IMR-90 (cell line): ENCODE results near the gene ABHD2. TPM values are rescaled to one million over a fixed set of nuclear protein-coding genes. Genes with fewer than 3 reads are reported as not detected.

Experiments used
- ATAC-seq: fragments of 200-7000 bp; cut with Tn5 transposase; 2 replicates; pipeline ENCODE4 v1.9.1; 2020; ENCODE audit warnings: low read depth, mild to moderate bottlenecking, moderate library complexity
- BruUV-seq: library from RNA; stranded (reverse); fragments of 400-500 nt; replicated peaks from 2 replicates; lab custom pipeline; 2021; lab: Mats Ljungman, UMichigan
- CTCF ChIA-PET: fragments of 300-600 bp; formaldehyde crosslinking; extraction: SDS; loops from one replicate; lab custom pipeline; 2021; ENCODE audit warnings: antibody characterized with exemption; lab: Yijun Ruan, JAX
- POLR2A ChIA-PET: fragments of 300-600 bp; sonication (Branson Sonifier 250); formaldehyde crosslinking; loops from one replicate; lab custom pipeline; 2022; ENCODE audit warnings: antibody characterized with exemption; ENCODE audit not compliant: unreplicated experiment; lab: Charles Lee
- DNase-seq: peaks from one replicate; pipeline ENCODE4 v3.0.0; 2013
- H2AFZ ChIP-seq: replicated peaks from 2 replicates; pipeline ENCODE3; 2013; ENCODE audit warnings: low read length, mild to moderate bottlenecking; ENCODE audit not compliant: poor library complexity
- H2AK5ac ChIP-seq: 2 replicates; pipeline ENCODE4 v1.6.1; 2013; ENCODE audit warnings: low read depth, low read length, inconsistent platforms
- H2AK9ac ChIP-seq: replicated peaks from 2 replicates; pipeline ENCODE3; 2013; ENCODE audit warnings: mild to moderate bottlenecking, low read depth, low read length, moderate library complexity; ENCODE audit not compliant: poor library complexity
- H2BK120ac ChIP-seq: 2 replicates; pipeline ENCODE4 v1.6.1; 2013; ENCODE audit warnings: low read depth, low read length, inconsistent platforms
- H2BK15ac ChIP-seq: 3 replicates; pipeline ENCODE4 v1.6.1; 2013; ENCODE audit warnings: low read depth, low read length, inconsistent platforms
- H2BK20ac ChIP-seq: 2 replicates; pipeline ENCODE4 v1.6.1; 2013; ENCODE audit warnings: low read depth, mild to moderate bottlenecking, inconsistent platforms, low read length, moderate library complexity
- H2BK5ac ChIP-seq: 2 replicates; pipeline ENCODE4 v1.6.1; 2013; ENCODE audit warnings: mild to moderate bottlenecking, low read depth, low read length, inconsistent platforms; ENCODE audit not compliant: poor library complexity, severe bottlenecking
- H3K14ac ChIP-seq: replicated peaks from 2 replicates; pipeline ENCODE4 v1.6.1; 2013; ENCODE audit warnings: low read depth, low read length, inconsistent platforms
- H3K18ac ChIP-seq: 2 replicates; pipeline ENCODE4 v1.6.1; 2013; ENCODE audit warnings: low read depth, low read length, control low read depth
- H3K23ac ChIP-seq: 2 replicates; pipeline ENCODE4 v1.6.1; 2013; ENCODE audit warnings: low read depth, low read length, inconsistent platforms
- H3K27ac ChIP-seq: 2 replicates; pipeline ENCODE4 v1.5.1; 2013; ENCODE audit warnings: mild to moderate bottlenecking, control low read depth, low read length; ENCODE audit not compliant: insufficient read depth
- H3K27me3 ChIP-seq: 2 replicates; pipeline ENCODE4 v1.6.1; 2013; ENCODE audit warnings: low read length; ENCODE audit not compliant: control insufficient read depth, insufficient read depth
- H3K36me3 ChIP-seq: 2 replicates; pipeline ENCODE4 v1.6.1; 2013; ENCODE audit warnings: low read length, mixed read lengths; ENCODE audit not compliant: control insufficient read depth, insufficient read depth
- H3K4ac ChIP-seq: 2 replicates; pipeline ENCODE4 v1.6.1; 2013; ENCODE audit warnings: low read depth, low read length, inconsistent platforms
- H3K4me1 ChIP-seq: 2 replicates; pipeline ENCODE4 v1.6.1; 2013; ENCODE audit warnings: low read length, mixed read lengths; ENCODE audit not compliant: control insufficient read depth, insufficient read depth
- H3K4me2 ChIP-seq: 2 replicates; pipeline ENCODE4 v1.6.1; 2013; ENCODE audit warnings: low read depth, mild to moderate bottlenecking, control low read depth, low read length, moderate library complexity
- H3K4me3 ChIP-seq: 2 replicates; pipeline ENCODE4 v1.5.1; 2013; ENCODE audit warnings: low read depth, mild to moderate bottlenecking, control low read depth, low read length, moderate library complexity; ENCODE audit not compliant: insufficient read depth
- H3K56ac ChIP-seq: 2 replicates; pipeline ENCODE4 v1.6.1; 2013; ENCODE audit warnings: low read length, inconsistent platforms; ENCODE audit not compliant: insufficient read depth; ENCODE audit errors: extremely low read depth
- H3K79me1 ChIP-seq, 2 experiments: 2 replicates each; pipeline ENCODE4 v1.6.1; 2013; ENCODE audit warnings: low read length in 2 of 2, inconsistent platforms in 1 of 2, low read depth in 1 of 2
- H3K9ac ChIP-seq: 2 replicates; pipeline ENCODE4 v1.6.1; 2013; ENCODE audit warnings: low read depth, low read length, control low read depth
- H3K9me1 ChIP-seq: 2 replicates; pipeline ENCODE4 v1.6.1; 2013; ENCODE audit warnings: low read length, inconsistent platforms; ENCODE audit not compliant: insufficient read depth
- H3K9me3 ChIP-seq: 2 replicates; pipeline ENCODE4 v1.6.1; 2013; ENCODE audit warnings: low read length; ENCODE audit not compliant: control insufficient read depth, insufficient read depth
- H4K20me1 ChIP-seq: 2 replicates; pipeline ENCODE4 v1.6.1; 2013; ENCODE audit warnings: low read length, inconsistent platforms; ENCODE audit not compliant: insufficient read depth
- H4K5ac ChIP-seq: 2 replicates; pipeline ENCODE4 v1.6.1; 2013; ENCODE audit warnings: mild to moderate bottlenecking, low read depth, low read length, control low read depth
- H4K8ac ChIP-seq, 2 experiments: 2 replicates each; pipeline ENCODE4 v1.6.1; 2013; ENCODE audit warnings: low read depth in 2 of 2, low read length in 2 of 2, control low read depth in 1 of 2, inconsistent platforms in 1 of 2
- H4K91ac ChIP-seq: 2 replicates; pipeline ENCODE4 v1.6.1; 2013; ENCODE audit warnings: low read depth, low read length, inconsistent platforms; ENCODE audit not compliant: insufficient read depth
- BHLHE40 ChIP-seq: fragments of 150-350 bp; IDR thresholded peaks from 2 replicates; pipeline ENCODE4 v1.6.1; 2016; ENCODE audit warnings: mild to moderate bottlenecking, low read depth, low read length
- CEBPB ChIP-seq: IDR thresholded peaks from 2 replicates; pipeline ENCODE4 v1.6.1; 2012; ENCODE audit warnings: low read depth, low read length, improper control_type of control experiment
- MAFK ChIP-seq: IDR thresholded peaks from 2 replicates; pipeline ENCODE4 v1.6.1; 2012; ENCODE audit warnings: low read depth, low read length, improper control_type of control experiment
- MXI1 ChIP-seq: IDR thresholded peaks from 2 replicates; pipeline ENCODE4 v1.6.1; 2012; ENCODE audit warnings: low read depth, mild to moderate bottlenecking, low read length, moderate library complexity, borderline replicate concordance
- NFE2L2 ChIP-seq: fragments of 150-350 bp; IDR thresholded peaks from 2 replicates; pipeline ENCODE4 v1.6.1; 2016; ENCODE audit warnings: low read depth, mild to moderate bottlenecking, low read length
- POLR2A ChIP-seq: IDR thresholded peaks from 2 replicates; pipeline ENCODE4 v1.6.1; 2012; ENCODE audit warnings: mild to moderate bottlenecking, low read depth, low read length
- RAD21 ChIP-seq: IDR thresholded peaks from 2 replicates; pipeline ENCODE4 v1.6.1; 2012; ENCODE audit warnings: low read length, improper control_type of control experiment
- RCOR1 ChIP-seq: IDR thresholded peaks from 2 replicates; pipeline ENCODE4 v1.6.1; 2012; ENCODE audit warnings: mild to moderate bottlenecking, low read length, improper control_type of control experiment; ENCODE audit not compliant: insufficient replicate concordance
- RFX5 ChIP-seq: IDR thresholded peaks from 2 replicates; pipeline ENCODE4 v1.8.0; 2012; ENCODE audit warnings: low read depth, mild to moderate bottlenecking, low read length, moderate library complexity
- SMC3 ChIP-seq: fragments of 150-350 bp; IDR thresholded peaks from 2 replicates; pipeline ENCODE4 v1.6.1; 2016; ENCODE audit warnings: low read depth, mild to moderate bottlenecking, antibody characterized with exemption, low read length, moderate library complexity
- WGBS, 2 experiments: methylation state at CpG; one replicate each; pipeline versions ENCODE4 v1.1.5 to v1.1.7; 2013; ENCODE audit warnings: missing lambda C conversion rate in 2 of 2; ENCODE audit not compliant: insufficient read length in 1 of 2; ENCODE audit errors: extremely low coverage in 2 of 2; 5-methylcytosine and 5-hydroxymethylcytosine counted together
- dilution Hi-C: fragments of 300-500 bp; cut with HindIII; formaldehyde crosslinking; loops from one replicate; pipeline ENCODE4 v1.14.3; 2018; ENCODE audit warnings: low sequenced_read_pairs; ENCODE audit not compliant: unreplicated experiment
- in situ Hi-C: fragments of 300-500 bp; cut with MboI; formaldehyde crosslinking; loops from 3 replicates; pipeline ENCODE4 v1.14.3; 2019; ENCODE audit warnings: low sequenced_read_pairs, inconsistent platforms, mixed read lengths
- intact Hi-C: fragments of 100-400 bp; cut with micrococcal nuclease; formaldehyde crosslinking; loops from 2 replicates; pipeline ENCODE4 v1.10.0; 2022
- polyA plus RNA-seq, 3 experiments: library from polyadenylated mRNA; depleted of rRNA; stranded (reverse); fragments of >200 nt; gene quantifications; 2 replicates each; pipeline ENCODE4 v1.2.3, GENCODE V29; 2012; ENCODE audit warnings: low replicate concordance in 1 of 3
- total RNA-seq: library from RNA; depleted of rRNA; stranded (reverse); fragments of >200 nt; gene quantifications from 2 replicates; pipeline ENCODE4 v1.2.3, GENCODE V29; 2012
- TF ChIP-seq, protein P1 (sequence below): fragments of 150-350 bp; IDR thresholded peaks from 2 replicates; pipeline ENCODE4 v1.6.1; 2017; ENCODE audit warnings: mild to moderate bottlenecking, antibody characterized with exemption, low read length, low read depth
- TF ChIP-seq, protein P2 (sequence below): conservative IDR thresholded peaks from 2 replicates; pipeline ENCODE4 v1.5.1; 2012; ENCODE audit warnings: mild to moderate bottlenecking, low read depth, low read length, improper control_type of control experiment
- TF ChIP-seq, protein P3 (sequence below): fragments of 150-350 bp; IDR thresholded peaks from 2 replicates; pipeline ENCODE4 v1.6.1; 2016; ENCODE audit warnings: low read depth, mild to moderate bottlenecking, low read length, moderate library complexity, borderline replicate concordance

Gene ABHD2
- total and polyA plus RNA-seq, 2 of the 4 experiments (the other 2 are of a cell fraction), result 31.2 to 62.9 TPM

DNA sequence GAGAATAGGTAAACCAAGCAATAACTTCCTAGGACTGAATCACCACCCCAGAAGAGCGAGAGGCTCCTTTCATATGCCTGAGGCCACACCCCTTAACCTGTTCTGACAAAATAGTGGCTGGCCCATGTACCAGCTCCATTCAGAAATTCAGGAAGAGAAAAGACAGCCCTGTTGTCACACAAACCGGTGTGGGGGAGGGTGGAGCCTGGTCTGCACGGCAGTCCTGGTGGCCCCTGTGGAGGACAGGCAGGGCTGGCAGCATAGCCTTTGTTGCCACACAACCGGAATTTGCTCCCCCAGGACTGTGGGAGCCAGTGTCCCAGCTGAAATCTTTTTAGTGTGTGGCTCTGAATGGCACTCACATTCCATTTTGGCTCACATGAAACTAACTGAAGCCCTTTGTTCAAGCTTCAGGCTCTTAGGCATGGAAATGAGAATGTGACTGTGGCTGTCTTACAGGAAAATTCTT is 109.3 kb downstream of the ABHD2 start:
- TF ChIP-seq CEBPB (no peak), RCOR1 (no peak), RFX5 (no peak), SMC3 (no peak), NFE2L2 (no peak), MXI1 (no peak), POLR2A (no peak), RAD21 (no peak), BHLHE40 (no peak), MAFK (no peak)
- TF ChIP-seq, protein P1, sequence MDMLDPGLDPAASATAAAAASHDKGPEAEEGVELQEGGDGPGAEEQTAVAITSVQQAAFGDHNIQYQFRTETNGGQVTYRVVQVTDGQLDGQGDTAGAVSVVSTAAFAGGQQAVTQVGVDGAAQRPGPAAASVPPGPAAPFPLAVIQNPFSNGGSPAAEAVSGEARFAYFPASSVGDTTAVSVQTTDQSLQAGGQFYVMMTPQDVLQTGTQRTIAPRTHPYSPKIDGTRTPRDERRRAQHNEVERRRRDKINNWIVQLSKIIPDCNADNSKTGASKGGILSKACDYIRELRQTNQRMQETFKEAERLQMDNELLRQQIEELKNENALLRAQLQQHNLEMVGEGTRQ, result no peak
- TF ChIP-seq, protein P2, sequence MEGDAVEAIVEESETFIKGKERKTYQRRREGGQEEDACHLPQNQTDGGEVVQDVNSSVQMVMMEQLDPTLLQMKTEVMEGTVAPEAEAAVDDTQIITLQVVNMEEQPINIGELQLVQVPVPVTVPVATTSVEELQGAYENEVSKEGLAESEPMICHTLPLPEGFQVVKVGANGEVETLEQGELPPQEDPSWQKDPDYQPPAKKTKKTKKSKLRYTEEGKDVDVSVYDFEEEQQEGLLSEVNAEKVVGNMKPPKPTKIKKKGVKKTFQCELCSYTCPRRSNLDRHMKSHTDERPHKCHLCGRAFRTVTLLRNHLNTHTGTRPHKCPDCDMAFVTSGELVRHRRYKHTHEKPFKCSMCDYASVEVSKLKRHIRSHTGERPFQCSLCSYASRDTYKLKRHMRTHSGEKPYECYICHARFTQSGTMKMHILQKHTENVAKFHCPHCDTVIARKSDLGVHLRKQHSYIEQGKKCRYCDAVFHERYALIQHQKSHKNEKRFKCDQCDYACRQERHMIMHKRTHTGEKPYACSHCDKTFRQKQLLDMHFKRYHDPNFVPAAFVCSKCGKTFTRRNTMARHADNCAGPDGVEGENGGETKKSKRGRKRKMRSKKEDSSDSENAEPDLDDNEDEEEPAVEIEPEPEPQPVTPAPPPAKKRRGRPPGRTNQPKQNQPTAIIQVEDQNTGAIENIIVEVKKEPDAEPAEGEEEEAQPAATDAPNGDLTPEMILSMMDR, result no peak
- TF ChIP-seq, protein P3, sequence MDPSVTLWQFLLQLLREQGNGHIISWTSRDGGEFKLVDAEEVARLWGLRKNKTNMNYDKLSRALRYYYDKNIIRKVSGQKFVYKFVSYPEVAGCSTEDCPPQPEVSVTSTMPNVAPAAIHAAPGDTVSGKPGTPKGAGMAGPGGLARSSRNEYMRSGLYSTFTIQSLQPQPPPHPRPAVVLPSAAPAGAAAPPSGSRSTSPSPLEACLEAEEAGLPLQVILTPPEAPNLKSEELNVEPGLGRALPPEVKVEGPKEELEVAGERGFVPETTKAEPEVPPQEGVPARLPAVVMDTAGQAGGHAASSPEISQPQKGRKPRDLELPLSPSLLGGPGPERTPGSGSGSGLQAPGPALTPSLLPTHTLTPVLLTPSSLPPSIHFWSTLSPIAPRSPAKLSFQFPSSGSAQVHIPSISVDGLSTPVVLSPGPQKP, result no peak
- H3K4me3 ChIP-seq, result no peak overlapping the region
- H3K14ac ChIP-seq, result no peak overlapping the region
- H3K79me1 ChIP-seq, result no peaks in the 10 kb centered on the region
- no peak overlapping the region for H2BK5ac ChIP-seq
- no peak overlapping the region for H2BK120ac ChIP-seq
- H2BK15ac ChIP-seq, result no peak overlapping the region
- H3K18ac ChIP-seq, result no peak overlapping the region
- no peak overlapping the region for H3K56ac ChIP-seq
- no peak overlapping the region for H4K5ac ChIP-seq
- ChIA-PET CTCF (interaction anchor here (0.6 to 2.1 kb wide), 2 partner anchors 9 to 706 kb away, joined by 3 to 8 read pairs; no protein-coding TSS in a partner anchor), POLR2A (no interaction called here)
- H3K9me1 ChIP-seq, result 0 out of 2 replicates have a peak, but pooled peaks cover under 1% of the 10 kb centered on the region
- ATAC-seq, result peak; percentile 48
- H4K20me1 ChIP-seq, result no peaks in the 10 kb centered on the region
- H2BK20ac ChIP-seq, result no peak overlapping the region
- no peak overlapping the region for H4K8ac ChIP-seq
- 44% methylated on average over 3 of the region's 4 CpGs; no CpG with 5 or more reads in 1 of the 2 experiments for WGBS, 2 experiments
- H3K27me3 ChIP-seq, result no peaks in the 10 kb centered on the region
- no peak overlapping the region for H2AK5ac ChIP-seq
- H2AK9ac ChIP-seq, result no peak overlapping the region
- DNase-seq, result no peak
- BruUV-seq, result TSS peak; percentile 5
- no peak overlapping the region for H3K23ac ChIP-seq
- H3K4ac ChIP-seq, result no peak overlapping the region
- dilution Hi-C loops, result no loop called here
- H3K36me3 ChIP-seq, result peaks cover 25% of the 10 kb centered on the region
- H3K9me3 ChIP-seq, result no peaks in the 10 kb centered on the region
- intact Hi-C loops, result no loop called here
- no peak overlapping the region for H3K4me2 ChIP-seq
- H3K27ac ChIP-seq, result no peak overlapping the region
- in situ Hi-C loops, result no loop called here
- no peak overlapping the region for H3K9ac ChIP-seq
- no peak overlapping the region for H4K91ac ChIP-seq
- H3K4me1 ChIP-seq, result peaks cover 9% of the 10 kb centered on the region
- H2AFZ ChIP-seq, result no peak overlapping the region
